T-helper 2 cell treated with Interferon-gamma antibody and Interleukin-4, amounts not matched to agents 5 μg/mL and 100 μg/mL, for 36 hours (primary cell): ENCODE measurements around the gene HOXD12.

Experiments used
- DNase-seq: peaks from one replicate; pipeline ENCODE4 v3.0.0; 2021; ENCODE audit warnings: low spot score
- H3K27ac Mint-ChIP-seq: one replicate; pipeline ENCODE4 v1.8.0; 2021; ENCODE audit warnings: mild to moderate bottlenecking, mixed read lengths
- H3K27me3 Mint-ChIP-seq: one replicate; pipeline ENCODE4 v1.8.0; 2021; ENCODE audit warnings: low read depth, mixed read lengths
- H3K36me3 Mint-ChIP-seq: one replicate; pipeline ENCODE4 v1.8.0; 2021; ENCODE audit warnings: low read depth, mixed read lengths
- H3K4me1 Mint-ChIP-seq: one replicate; pipeline ENCODE4 v1.8.0; 2021; ENCODE audit warnings: low read depth, mixed read lengths
- H3K4me3 Mint-ChIP-seq: one replicate; pipeline ENCODE4 v1.8.0; 2022; ENCODE audit warnings: mild to moderate bottlenecking, moderate library complexity, mixed read lengths
- H3K9me3 Mint-ChIP-seq: one replicate; pipeline ENCODE4 v1.8.0; 2021; ENCODE audit warnings: mixed read lengths

HOXD12 gene

GRCh38 chr2:176076796-176077195, 22.8 kb upstream of the HOXD12 start:
- Mint-ChIP-seq H3K4me3 (no peak overlapping the region), H3K27ac (no peak overlapping the region), H3K4me1 (peaks cover 10% of the 10 kb centered on the region), H3K27me3 (peaks cover 83% of the 10 kb centered on the region), H3K36me3 (peaks cover 10% of the 10 kb centered on the region), H3K9me3 (peaks cover 7% of the 10 kb centered on the region)
- no peak for DNase-seq

- peaks cover 7% of the 10 kb centered on the region for H3K9me3 Mint-ChIP-seq
- peaks cover 82% of the 10 kb centered on the region for H3K27me3 Mint-ChIP-seq
- H3K4me1 Mint-ChIP-seq, result peaks cover 13% of the 10 kb centered on the region
- peaks cover 10% of the 10 kb centered on the region for H3K36me3 Mint-ChIP-seq
- peak overlapping the region; percentile 64 for H3K4me3 Mint-ChIP-seq
- no peak for DNase-seq
- H3K27ac Mint-ChIP-seq, result peak overlapping the region; percentile 87
Measured at GRCh38 chr2:176078541-176079284, 20.9 kb upstream of the HOXD12 start.

GRCh38 chr2:176079285-176079830, 20.2 kb upstream of the HOXD12 start:
- H3K4me3 Mint-ChIP-seq, result peak overlapping the region; percentile 64
- no peak for DNase-seq
- H3K27ac Mint-ChIP-seq, result peak overlapping the region; percentile 87
- H3K9me3 Mint-ChIP-seq, result peaks cover 7% of the 10 kb centered on the region
- H3K36me3 Mint-ChIP-seq, result peaks cover 10% of the 10 kb centered on the region
- H3K27me3 Mint-ChIP-seq, result peaks cover 81% of the 10 kb centered on the region
- H3K4me1 Mint-ChIP-seq, result peaks cover 13% of the 10 kb centered on the region

GRCh38 chr2:176079831-176080539, 19.6 kb upstream of the HOXD12 start:
- H3K27ac Mint-ChIP-seq, result peak overlapping the region; percentile 87
- peaks cover 81% of the 10 kb centered on the region for H3K27me3 Mint-ChIP-seq
- H3K4me1 Mint-ChIP-seq, result peaks cover 13% of the 10 kb centered on the region
- H3K36me3 Mint-ChIP-seq, result peaks cover 10% of the 10 kb centered on the region
- peak overlapping the region; percentile 64 for H3K4me3 Mint-ChIP-seq
- H3K9me3 Mint-ChIP-seq, result peaks cover 7% of the 10 kb centered on the region
- DNase-seq, result no peak

GRCh38 chr2:176080540-176081375, 18.8 kb upstream of the HOXD12 start:
- peak overlapping the region; percentile 82 for H3K27ac Mint-ChIP-seq
- DNase-seq, result no peak
- H3K4me3 Mint-ChIP-seq, result peak overlapping the region; percentile 54
- peaks cover 10% of the 10 kb centered on the region for H3K36me3 Mint-ChIP-seq
- peaks cover 7% of the 10 kb centered on the region for H3K9me3 Mint-ChIP-seq
- peaks cover 13% of the 10 kb centered on the region for H3K4me1 Mint-ChIP-seq
- H3K27me3 Mint-ChIP-seq, result peaks cover 81% of the 10 kb centered on the region

- peaks cover 13% of the 10 kb centered on the region for H3K4me1 Mint-ChIP-seq
- H3K9me3 Mint-ChIP-seq, result peaks cover 7% of the 10 kb centered on the region
- H3K27me3 Mint-ChIP-seq, result peaks cover 81% of the 10 kb centered on the region
- no peak for DNase-seq
- H3K4me3 Mint-ChIP-seq, result peak overlapping the region; percentile 54
- H3K27ac Mint-ChIP-seq, result peak overlapping the region; percentile 82
- H3K36me3 Mint-ChIP-seq, result peaks cover 10% of the 10 kb centered on the region
Measured at GRCh38 chr2:176081376-176081836, 18.2 kb upstream of the HOXD12 start.

- H3K4me3 Mint-ChIP-seq, result no peak overlapping the region
- peaks cover 7% of the 10 kb centered on the region for H3K9me3 Mint-ChIP-seq
- DNase-seq, result no peak
- peaks cover 10% of the 10 kb centered on the region for H3K36me3 Mint-ChIP-seq
- H3K27ac Mint-ChIP-seq, result peak overlapping the region; percentile 69
- H3K27me3 Mint-ChIP-seq, result peaks cover 82% of the 10 kb centered on the region
- peaks cover 13% of the 10 kb centered on the region for H3K4me1 Mint-ChIP-seq
Measured at GRCh38 chr2:176081837-176082524, 17.6 kb upstream of the HOXD12 start.

- Mint-ChIP-seq H3K9me3 (peaks cover 7% of the 10 kb centered on the region), H3K4me3 (peak overlapping the region; percentile 7), H3K27me3 (peaks cover 82% of the 10 kb centered on the region), H3K4me1 (peaks cover 13% of the 10 kb centered on the region), H3K36me3 (peaks cover 10% of the 10 kb centered on the region), H3K27ac (peak overlapping the region; percentile 45)
- no peak for DNase-seq
Measured at GRCh38 chr2:176082525-176082823, 17.1 kb upstream of the HOXD12 start.

- Mint-ChIP-seq H3K9me3 (peaks cover 7% of the 10 kb centered on the region), H3K27me3 (peaks cover 88% of the 10 kb centered on the region), H3K27ac (peak overlapping the region; percentile 59), H3K4me1 (peaks cover 13% of the 10 kb centered on the region), H3K36me3 (peaks cover 10% of the 10 kb centered on the region), H3K4me3 (peak overlapping the region; percentile 7)
- no peak for DNase-seq
Measured at GRCh38 chr2:176082824-176083751, 16.5 kb upstream of the HOXD12 start.

- Mint-ChIP-seq H3K9me3 (peaks cover 3% of the 10 kb centered on the region), H3K36me3 (peaks cover 10% of the 10 kb centered on the region), H3K27me3 (peaks cover 88% of the 10 kb centered on the region), H3K4me3 (peak within 1 kb of the TSS; percentile 7), H3K27ac (peak within 1 kb of the TSS; percentile 74), H3K4me1 (peaks cover 12% of the 10 kb centered on the region)
- DNase-seq, result no peak
Measured at GRCh38 chr2:176083796-176084261, 15.8 kb upstream of the HOXD12 start, which contains the start of gene EVX2. EVX2 (minus strand) TSS chr2:176083962; CDS start chr2:176083776, 186 bp downstream.

- peaks cover 5% of the 10 kb centered on the region for H3K36me3 Mint-ChIP-seq
- H3K27ac Mint-ChIP-seq, result peak overlapping the region; percentile 74
- H3K4me1 Mint-ChIP-seq, result peaks cover 7% of the 10 kb centered on the region
- H3K27me3 Mint-ChIP-seq, result peaks cover 88% of the 10 kb centered on the region
- no peaks in the 10 kb centered on the region for H3K9me3 Mint-ChIP-seq
- no peak for DNase-seq
- H3K4me3 Mint-ChIP-seq, result no peak overlapping the region
Measured at GRCh38 chr2:176084611-176085119, 14.9 kb upstream of the HOXD12 start.

GRCh38 chr2:176085120-176085788, 14.3 kb upstream of the HOXD12 start:
- Mint-ChIP-seq H3K36me3 (peaks cover 5% of the 10 kb centered on the region), H3K9me3 (no peaks in the 10 kb centered on the region), H3K27ac (peak overlapping the region; percentile 74), H3K27me3 (peaks cover 93% of the 10 kb centered on the region), H3K4me3 (no peak overlapping the region), H3K4me1 (peaks cover 7% of the 10 kb centered on the region)
- no peak for DNase-seq
